Ammon's horn (tissue), 1 donor: ENCODE data around the gene BCAT1.
A peak's percentile ranks its signal among the peaks of the same experiment; 100 is the strongest.
"Not testable (repeated sequence)": the region's sequence is repeated elsewhere in the genome, so short reads cannot be mapped to it uniquely, and the experiment has no call there.

Experiments used
- DNase-seq: peaks from one replicate; pipeline ENCODE4 v3.0.0-alpha.2; 2016; ENCODE audit warnings: low spot score

The BCAT1 gene

DNA sequence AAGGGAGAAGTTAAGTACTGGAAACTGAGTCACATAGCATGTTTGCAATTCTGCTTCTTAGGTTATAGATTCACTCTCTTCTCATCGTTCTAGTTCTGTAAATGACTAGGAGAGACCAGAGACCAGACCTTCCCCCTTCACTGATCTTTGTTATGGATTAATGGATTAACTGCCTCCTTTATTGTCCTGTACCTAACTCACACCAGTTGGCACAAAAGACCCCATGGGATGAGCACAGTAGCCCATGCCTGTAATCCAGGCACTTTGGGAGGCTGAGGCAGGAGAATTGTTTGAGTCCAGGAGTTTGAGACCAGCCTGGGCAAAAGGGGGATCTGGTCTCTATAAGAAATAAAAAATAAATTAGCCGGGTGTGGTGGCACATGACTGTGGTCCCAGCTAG is 20.8 kb downstream of the BCAT1 start:
- DNase-seq = no peak

DNA sequence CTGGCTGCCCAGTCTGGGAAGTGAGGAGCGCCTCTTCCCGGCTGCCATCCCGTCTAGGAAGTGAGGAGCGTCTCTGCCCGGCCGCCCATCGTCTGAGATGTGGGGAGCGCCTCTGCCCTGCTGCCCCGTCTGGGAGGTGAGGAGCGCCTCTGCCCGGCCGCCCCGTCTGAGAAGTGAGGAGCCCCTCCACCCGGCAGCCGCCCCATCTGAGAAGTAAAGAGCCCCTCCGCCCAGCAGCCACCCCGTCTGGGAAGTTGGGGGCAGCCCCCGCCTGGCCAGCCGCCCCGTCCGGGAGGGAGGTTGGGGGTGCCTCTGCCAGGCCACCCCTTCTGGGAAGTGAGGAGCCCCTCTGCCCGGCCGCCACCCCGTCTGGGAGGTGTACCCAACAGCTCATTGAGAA is 22.8 kb downstream of the BCAT1 start:
- not testable (repeated sequence) for DNase-seq

DNA sequence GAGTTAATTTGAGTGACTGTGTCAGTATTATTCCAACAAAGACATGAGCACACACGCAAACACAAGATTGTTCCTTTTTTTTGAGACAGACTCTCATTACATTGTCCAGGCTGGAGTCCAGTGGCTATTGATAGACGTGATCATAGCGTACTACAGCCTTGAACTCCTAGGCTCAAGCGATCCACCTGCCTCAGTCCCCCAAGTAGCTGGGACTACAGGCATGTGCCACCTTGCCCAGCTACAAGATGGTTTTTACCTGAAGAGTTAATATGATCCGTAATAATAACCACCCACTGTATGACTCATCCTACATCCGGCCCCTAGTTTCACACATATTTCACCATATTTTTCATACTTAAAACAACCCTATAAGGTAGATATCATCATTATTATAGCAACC is 26.8 kb downstream of the BCAT1 start:
- DNase-seq = no peak

DNA sequence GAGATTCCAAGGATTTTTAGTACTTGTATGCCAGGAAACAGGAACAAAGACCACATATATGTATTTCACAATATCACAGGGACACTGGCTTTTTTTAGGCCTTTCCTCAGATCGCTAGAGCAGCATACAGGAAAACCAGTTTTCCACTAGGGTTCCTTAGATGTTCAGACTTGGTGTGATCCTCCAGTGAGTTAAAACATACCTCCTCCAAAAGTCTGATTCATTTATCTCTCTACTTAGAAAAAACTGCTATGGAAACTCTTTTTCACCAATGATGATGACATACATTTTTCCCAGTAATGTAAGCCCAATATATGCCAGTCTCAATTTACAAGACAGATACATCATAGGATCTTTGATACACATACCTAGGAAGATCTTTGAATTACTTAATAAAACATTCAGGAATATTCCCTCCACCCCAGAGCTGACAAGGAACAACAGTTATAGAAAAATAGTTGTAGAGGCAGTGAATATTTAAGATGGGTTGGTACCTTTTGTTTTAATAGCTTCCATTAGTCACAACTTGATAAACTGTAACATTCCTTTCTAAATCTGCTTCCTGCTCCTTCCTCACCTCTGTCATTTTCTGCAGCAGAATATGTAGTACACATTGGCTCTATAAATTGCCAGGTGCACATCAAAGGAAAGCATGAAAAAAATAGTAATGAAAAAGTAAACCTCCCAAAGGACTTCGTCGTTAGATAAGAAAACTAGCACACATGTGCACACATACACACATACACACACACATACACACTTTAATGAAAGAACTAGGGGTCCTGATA is 27.5 kb downstream of the BCAT1 start:
- no peak for DNase-seq

DNA sequence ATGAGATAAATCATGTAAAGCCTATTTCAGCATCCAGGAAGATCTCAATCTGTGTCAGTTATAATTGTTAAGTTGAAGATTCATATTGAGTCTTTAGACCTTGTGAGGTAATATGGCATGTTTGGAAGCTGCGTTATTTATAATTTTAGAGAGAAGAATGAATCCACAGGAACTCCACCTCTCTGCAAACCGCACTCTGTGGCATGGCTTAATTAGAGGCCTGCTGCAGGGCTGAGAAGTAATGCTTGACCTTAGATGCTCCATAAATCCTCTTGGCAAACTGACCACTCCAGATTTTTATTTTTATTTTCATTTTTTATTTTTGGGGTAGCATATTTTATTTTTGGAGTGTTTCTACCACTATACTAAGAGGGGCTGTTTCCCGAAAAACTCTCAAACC is 28.8 kb downstream of the BCAT1 start:
- DNase-seq = no peak

DNA sequence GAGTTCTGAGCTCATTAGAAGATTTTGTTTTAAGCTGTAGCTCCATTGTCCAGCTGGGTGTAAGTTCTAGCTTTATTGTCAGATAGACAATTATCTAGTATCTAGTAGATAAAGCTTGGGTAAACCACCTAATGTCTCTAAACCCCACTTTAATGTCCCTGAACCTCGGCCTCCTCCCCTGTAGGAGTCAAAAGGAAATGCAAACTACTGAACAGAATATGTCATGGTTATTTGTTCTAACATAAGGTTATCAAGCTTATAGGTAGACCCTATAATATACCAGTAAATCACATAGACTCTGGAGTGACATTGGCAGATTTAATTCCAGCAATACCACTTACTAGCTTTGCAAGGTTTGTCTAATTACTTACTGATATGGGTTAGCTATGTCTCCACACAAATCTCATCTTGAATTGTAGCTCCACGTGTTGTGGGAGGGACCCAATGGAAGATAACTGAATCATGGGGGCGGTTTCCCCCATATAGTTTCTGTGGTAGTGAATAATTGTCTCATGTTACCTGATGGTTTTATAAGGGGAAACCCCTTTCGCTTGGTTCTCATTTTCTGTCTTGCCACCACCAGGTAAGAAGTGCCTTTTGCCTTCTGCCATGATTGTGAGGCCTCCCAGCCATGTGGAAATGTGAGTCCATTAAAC is 29.4 kb downstream of the BCAT1 start:
- DNase-seq = no peak

DNA sequence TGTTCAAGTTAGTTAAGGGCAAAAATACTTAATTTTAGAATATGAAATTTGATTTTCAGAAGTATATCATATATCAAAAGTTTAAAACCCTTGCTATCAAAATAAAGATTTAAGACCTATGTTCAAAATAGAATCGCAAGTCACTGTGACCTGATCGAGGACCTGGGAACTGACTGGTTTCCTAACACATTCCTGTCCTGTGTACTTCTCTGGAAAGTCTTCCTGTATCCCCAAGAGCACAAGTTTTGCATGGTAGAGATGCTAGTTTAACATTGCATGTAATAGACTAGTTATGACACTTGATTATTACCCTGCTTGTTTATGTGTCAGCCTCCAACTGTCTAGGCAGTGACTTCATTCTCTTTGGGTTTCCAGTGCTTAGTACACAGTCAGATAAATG is 30.3 kb downstream of the BCAT1 start:
- DNase-seq = no peak

DNA sequence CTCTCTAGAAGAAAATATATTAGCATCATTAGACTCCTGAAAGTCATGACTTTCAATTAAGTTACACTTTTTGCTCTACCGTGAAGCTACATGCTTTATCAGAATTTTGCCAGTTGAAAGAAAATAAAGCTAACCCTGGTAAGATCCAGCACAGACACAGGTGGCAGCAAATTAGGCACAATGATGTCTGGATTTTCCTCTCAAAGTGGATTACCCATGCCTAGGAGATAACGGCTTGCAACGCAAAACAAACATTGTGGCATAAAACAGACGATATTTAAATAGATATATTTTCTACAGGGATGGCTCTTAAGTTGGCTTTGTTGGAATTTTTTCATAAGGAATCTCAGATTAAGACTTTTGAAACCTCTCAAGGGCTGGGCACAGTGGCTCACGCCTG is 33.4 kb downstream of the BCAT1 start:
- DNase-seq = no peak

DNA sequence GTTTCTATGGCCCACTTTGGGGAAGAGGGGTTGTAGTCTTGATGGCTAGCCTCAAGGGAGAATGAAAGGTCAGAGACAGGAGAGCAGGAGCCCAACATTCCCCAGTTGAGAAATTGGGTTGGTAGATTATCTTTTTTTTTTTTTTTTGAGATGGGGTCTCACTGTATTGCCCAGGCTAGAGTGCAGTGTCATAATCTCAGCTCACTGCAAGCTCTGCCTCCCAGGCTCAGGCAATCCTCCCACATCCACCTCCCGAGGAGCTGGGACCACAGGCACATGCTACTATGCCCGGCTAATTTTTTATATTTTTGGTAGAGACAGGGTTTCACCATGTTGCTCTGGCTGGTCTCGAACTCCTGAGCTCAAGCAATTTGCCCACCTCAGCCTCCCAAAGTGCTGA is 34.9 kb downstream of the BCAT1 start:
- no peak for DNase-seq

DNA sequence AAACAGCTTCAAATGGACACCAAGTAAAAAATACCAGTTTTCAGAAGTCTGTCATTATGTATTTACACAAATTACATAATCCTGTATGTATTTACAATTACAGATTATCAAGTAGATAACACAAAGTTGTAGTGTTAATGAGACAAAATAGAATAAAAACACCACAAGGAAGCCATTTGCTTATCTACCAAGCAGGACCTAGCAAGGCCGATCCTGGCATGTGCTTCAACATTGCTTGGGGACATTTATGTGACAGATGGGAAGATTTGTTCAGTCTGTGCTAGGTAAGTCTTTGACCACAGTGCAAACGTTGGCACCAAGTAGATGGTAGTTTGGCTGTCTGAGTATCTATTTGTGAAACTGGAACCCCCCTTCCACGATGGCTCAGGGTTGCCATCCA is 35.8 kb downstream of the BCAT1 start:
- no peak for DNase-seq

DNA sequence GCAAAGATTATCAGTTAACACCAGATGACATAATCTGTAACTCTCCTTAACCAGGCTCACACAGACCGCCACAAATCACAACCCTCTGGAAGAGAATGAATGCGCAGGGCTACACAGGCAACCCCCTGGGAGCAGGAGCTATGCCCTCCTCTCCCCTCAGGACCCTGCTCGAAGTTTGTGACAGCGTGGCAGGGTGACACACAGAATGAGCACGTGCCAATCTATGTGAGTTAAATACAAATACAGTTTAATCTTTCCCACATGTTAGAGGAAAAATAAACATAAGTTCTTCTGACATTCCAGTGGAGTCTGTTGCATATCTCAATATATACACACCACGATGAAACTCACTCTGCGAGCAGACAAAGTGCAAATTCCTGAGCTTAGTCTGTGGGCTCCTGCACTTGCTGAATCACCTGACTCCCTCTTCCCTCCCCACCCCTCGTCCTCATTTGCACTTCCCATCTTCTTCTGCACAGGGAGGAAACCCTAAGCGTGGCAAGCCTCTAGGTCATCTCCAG is 37.6 kb downstream of the BCAT1 start:
- no peak for DNase-seq

DNA sequence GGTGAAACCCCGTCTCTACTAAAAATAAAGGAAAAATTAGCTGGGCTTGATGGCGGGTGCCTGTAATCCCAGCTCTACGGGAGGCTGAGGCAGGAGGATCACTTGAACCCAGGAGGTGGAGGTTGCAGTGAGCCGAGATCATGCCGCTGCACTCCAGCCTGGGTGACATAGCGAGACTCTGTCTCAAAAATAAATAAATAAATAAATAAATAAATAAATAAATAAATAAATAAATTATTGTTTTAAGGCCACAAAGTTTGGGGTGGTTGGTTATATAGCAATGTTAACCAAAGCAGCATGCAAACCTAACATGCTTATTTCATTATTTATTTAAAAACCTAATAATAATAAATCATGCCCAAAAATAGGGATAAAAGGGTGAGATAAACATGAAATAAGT is 38.7 kb downstream of the BCAT1 start:
- DNase-seq = not testable (repeated sequence)

DNA sequence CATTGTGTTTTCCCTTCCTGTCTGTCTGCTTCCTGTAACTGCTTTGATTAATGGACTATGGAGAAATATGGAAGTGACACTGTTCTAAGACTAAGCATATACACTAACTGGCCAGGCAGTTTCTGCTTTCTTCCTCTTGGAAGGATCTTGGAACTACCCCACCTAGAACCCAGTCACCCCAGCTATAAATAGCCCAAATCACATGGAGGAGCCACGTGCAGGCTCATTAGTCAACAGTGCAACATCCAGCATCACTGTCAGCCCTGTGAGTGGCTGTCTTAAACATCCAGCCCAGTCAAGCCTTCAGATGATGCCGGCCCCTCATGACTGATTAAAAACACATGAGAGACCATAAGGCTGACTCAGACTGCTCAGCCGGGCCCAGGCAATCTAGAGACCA is 39.2 kb downstream of the BCAT1 start:
- no peak for DNase-seq

DNA sequence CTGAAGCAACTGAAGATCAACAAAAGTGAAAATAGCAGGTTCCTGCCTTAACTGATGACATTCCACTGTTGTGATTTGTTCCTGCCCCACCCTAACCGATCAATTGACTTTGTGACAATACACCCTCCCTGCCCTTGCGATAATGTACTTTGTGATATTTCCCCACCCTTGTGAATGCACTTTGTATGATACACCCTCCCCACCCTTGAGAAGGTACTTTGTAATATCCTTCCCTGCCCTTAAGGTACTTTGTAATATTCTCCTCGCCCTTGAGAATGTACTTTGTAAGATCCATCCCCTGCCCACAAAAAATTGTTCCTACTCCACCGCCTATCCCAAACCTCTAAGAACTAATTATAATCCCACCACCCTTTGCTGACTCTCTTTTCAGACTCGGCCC is 41.4 kb downstream of the BCAT1 start:
- DNase-seq = no peak

DNA sequence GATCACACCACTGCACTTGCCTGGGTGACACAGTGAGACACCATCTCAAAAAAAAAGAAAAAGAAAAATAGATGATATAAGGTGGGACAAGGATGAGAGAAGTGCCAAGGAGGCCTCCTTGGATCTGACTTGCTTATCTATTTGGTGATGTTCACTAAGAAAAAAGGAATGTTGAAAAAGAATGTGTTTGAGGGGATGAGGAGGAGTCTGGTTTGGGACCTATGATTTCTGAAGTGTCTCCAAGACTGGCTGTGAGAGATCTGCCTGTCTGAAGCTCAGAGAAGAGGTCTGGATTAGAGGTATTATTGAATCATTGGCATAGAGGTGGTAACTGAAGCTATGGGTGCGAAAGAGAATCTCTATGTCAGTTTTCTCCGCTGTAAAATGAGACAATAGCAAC is 42.8 kb downstream of the BCAT1 start:
- no peak for DNase-seq

DNA sequence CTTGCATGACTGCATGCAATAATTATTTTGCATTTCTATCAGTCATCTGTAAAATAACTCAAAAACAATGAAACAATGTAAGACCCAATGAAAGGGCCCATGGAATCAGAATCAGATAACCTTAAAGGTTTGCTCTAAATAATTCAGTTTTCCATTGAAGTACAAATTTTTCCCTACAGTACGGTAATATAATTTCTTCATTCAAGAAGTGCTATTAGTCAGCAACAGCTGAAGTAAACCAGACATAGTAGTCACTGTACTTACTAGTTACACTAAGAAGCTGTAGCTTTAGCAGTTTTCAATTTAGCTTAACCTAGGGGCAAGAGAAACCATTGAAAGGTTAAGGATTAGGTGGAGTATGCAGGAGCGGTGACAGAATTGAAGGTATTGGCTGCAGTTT is 43.5 kb downstream of the BCAT1 start:
- DNase-seq = no peak

DNA sequence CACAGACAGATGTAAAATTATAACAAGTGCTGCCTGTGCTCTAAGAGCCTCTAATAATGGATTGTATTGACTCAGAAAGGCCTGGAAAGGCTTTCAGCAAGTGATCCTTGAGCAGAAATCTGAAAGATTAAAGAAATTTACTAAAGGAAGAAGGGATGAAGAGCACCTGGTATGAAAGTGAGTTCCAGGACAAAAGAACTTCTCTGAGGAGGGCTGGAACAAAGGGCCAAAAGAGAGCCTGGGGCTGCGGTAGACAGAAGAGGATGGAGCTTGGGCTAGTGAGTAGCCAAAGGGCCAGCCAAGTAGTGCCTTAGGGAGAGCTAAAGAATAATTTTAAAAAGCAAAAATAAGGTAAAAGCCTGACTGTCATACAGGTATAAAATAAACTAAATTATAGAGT is 44.0 kb downstream of the BCAT1 start:
- DNase-seq = no peak

DNA sequence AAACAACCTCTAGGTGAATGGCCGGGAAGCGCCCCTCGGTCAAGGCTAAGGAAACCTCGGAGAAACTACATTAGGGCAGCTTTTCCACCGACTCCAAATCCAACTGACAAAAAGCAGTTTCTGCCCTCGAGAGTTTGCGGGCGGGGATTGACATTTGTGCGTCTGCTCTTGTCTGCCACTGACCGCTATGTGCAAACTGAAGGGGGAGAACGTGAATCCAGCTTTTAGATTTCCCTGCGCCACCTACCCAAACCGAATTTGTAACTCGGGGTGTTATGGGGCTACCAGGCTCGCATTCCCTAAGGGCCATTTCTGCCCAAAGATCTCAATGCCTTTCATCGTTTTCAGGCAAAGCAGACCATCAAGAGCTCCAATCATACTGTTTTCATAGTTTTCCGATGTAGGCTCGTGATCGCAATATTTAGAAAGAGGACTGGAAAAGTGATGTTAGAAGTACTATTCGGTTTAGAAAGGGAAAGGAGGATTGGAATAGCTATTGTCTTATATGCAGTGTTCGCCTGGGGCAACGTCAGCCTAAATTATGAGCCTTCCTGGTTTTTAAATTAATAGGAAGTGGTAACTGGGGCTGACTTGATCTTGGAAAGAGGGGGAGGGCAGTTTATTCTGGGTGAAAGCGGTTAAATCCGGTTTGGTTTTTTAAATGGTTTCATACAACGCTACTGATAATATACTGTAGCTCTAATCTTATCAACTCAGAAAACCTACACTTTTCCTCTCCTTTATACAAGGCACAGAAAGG is 45.4 kb downstream of the BCAT1 start:
- DNase-seq = peak; percentile 46

DNA sequence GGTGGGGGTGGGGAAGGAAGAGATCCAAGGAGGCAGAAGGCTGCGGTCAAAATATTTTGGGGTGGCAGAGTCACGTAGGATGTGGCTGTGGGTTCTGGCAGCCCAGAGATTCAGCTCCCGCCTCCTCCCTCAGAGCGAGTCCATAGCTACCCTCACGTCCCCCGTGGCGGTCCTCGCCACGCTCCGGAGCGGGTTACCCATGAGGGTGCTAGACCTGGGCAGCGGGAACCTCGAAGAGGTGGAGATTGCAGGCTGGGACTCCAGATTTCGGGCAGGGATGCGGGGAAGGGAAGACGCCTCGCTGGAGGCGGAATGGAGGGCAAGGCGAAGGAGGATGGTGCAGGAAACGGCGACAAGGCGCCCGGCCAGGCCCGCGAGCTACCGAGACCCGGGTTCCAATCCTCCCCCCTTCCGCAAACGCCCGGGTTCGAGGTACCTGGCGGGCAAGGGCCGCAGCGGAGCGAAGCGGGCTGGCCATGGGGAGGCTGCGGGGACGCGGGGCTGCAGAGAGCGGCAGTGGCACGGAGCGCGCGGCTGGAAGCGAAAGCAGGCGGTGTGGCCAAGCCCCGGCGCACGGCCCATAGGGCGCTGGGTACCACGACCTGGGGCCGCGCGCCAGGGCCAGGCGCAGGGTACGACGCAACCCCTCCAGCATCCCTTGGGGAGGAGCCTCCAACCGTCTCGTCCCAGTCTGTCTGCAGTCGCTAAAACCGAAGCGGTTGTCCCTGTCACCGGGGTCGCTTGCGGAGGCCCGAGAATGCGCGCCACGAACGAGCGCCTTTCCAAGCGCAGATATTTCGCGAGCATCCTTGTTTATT is 46.2 kb downstream of the BCAT1 start:
- peak; percentile 38 for DNase-seq

DNA sequence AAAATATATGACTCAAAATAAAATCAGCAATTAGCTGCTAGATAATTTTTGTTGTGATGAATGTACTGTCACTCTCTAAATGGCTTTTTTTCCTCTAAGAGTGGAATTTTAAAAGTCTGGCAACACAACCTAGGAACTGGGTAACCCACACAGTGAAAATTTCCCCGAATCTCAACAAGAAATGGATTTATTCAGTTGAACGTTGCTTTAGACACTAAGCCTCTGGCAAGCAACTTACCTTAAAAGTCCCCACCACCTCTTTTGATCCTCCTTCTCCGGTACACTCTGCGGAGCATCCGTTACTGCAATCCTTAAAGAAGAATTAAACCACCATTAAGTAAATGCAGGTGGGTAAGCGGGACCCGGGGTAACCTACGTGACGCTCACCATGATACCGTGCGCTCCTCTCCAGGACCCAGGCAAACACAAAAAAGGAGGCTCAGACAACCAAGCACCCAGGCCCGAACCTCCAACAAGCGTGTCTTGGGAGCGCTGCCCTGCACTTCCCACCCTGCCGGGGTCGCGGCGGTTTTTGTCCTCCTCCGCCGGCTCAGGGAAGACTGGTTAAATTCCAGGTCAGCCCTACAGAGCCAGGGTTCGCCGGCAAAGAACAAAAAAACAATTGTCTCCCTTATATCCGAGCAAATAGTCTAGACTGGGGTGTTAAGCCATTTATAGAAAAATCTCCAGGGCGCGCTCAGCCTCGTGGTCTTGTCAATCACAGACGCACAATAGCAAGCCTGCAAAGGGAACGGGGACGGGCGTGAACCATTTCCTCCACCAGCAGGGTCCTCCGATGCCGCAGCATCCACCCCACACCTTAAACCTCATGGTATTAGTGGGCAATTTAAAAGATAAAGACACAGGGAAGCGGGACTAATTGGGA is 47.1 kb downstream of the BCAT1 start:
- DNase-seq = peak; percentile 83

DNA sequence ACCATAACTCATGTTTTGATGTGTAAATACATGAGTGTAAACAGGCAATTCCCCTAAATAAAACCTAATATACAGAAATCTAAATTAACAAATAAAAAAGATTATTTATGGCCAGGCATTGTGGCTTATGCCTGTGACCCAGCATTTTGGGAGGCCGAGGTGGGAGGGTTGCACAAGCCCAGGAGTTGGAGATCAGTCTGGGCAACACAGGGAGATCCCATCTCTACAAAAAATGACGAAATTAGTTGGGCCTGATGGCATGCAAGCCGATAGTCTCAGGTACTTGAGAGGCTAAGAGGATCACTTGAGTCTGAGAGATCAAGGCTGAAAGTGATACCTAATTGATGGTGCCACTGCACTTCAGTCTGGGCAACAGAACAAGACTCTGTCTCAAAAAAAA is 48.7 kb downstream of the BCAT1 start:
- DNase-seq = no peak
